Loucy (cell line): ENCODE measurements around the gene ATF5.

Source experiments
- H2AFZ ChIP-seq: fragments of 200-600 bp; sonication (generic); 2 replicates; pipeline ENCODE4 v1.6.0; 2016; ENCODE audit warnings: antibody characterized with exemption, mild to moderate bottlenecking, low read length, moderate library complexity
- H3F3A ChIP-seq: fragments of 200-600 bp; 2 replicates; pipeline ENCODE4 v1.6.0; 2016; ENCODE audit warnings: antibody characterized with exemption, low read depth, mild to moderate bottlenecking
- H3K27me3 ChIP-seq: fragments of 200-600 bp; sonication (generic); 2 replicates; pipeline ENCODE4 v1.6.1; 2014; ENCODE audit warnings: low read length, mild to moderate bottlenecking; ENCODE audit not compliant: insufficient read depth, poor library complexity, severe bottlenecking
- H3K36me3 ChIP-seq: fragments of 200-600 bp; sonication (generic); 2 replicates; pipeline ENCODE4 v1.6.1; 2016; ENCODE audit warnings: low read length; ENCODE audit not compliant: insufficient read depth
- H3K4me1 ChIP-seq: fragments of 200-600 bp; sonication (generic); 2 replicates; pipeline ENCODE4 v1.5.1; 2014; ENCODE audit warnings: low read length, mild to moderate bottlenecking; ENCODE audit not compliant: insufficient read depth, poor library complexity, severe bottlenecking
- H3K4me2 ChIP-seq: fragments of 200-600 bp; sonication (generic); 2 replicates; pipeline ENCODE4 v1.6.0; 2014; ENCODE audit warnings: antibody characterized with exemption, low read length, low read depth, mild to moderate bottlenecking; ENCODE audit not compliant: poor library complexity, severe bottlenecking
- H3K4me3 ChIP-seq: fragments of 200-600 bp; sonication (generic); 2 replicates; pipeline ENCODE4 v1.5.1; 2014; ENCODE audit warnings: low read length, mild to moderate bottlenecking, mixed read lengths; ENCODE audit not compliant: poor library complexity, severe bottlenecking
- H3K79me2 ChIP-seq: fragments of 200-600 bp; sonication (generic); 2 replicates; pipeline ENCODE4 v1.6.1; 2014; ENCODE audit warnings: low read length; ENCODE audit not compliant: insufficient read depth
- H3K9ac ChIP-seq: fragments of 200-600 bp; sonication (generic); 2 replicates; pipeline ENCODE4 v1.6.0; 2014; ENCODE audit warnings: mild to moderate bottlenecking, low read depth, low read length, moderate library complexity; ENCODE audit not compliant: poor library complexity, severe bottlenecking
- H3K9me2 ChIP-seq: fragments of 200-600 bp; sonication (generic); replicated peaks from 2 replicates; pipeline ENCODE4 v1.6.1; 2016; ENCODE audit warnings: low read depth, low read length, mixed read lengths
- H3K9me3 ChIP-seq: fragments of 200-600 bp; sonication (generic); 2 replicates; pipeline ENCODE4 v1.6.1; 2014; ENCODE audit warnings: mild to moderate bottlenecking, antibody characterized with exemption, low read length, low read depth; ENCODE audit not compliant: insufficient read depth
- H4K20me1 ChIP-seq: fragments of 200-600 bp; sonication (generic); 2 replicates; pipeline ENCODE4 v1.6.0; 2014; ENCODE audit warnings: antibody characterized with exemption, low read length, mild to moderate bottlenecking; ENCODE audit not compliant: insufficient read depth, poor library complexity, severe bottlenecking
- EZH2phosphoT487 ChIP-seq: fragments of 200-600 bp; IDR thresholded peaks from 2 replicates; pipeline ENCODE4 v1.6.1; 2018; ENCODE audit warnings: antibody characterized with exemption, mild to moderate bottlenecking, moderate library complexity, borderline replicate concordance
- TF ChIP-seq, protein P1 (sequence below): fragments of 200-600 bp; sonication (generic); conservative IDR thresholded peaks from 2 replicates; pipeline ENCODE4 v1.5.1; 2014; ENCODE audit warnings: mild to moderate bottlenecking, antibody characterized with exemption, low read length

Gene ATF5

GRCh38 chr19:49929611-49930482, 842 bp downstream of the ATF5 start:
- TF ChIP-seq EZH2phosphoT487, result no peak
- TF ChIP-seq, protein P1, sequence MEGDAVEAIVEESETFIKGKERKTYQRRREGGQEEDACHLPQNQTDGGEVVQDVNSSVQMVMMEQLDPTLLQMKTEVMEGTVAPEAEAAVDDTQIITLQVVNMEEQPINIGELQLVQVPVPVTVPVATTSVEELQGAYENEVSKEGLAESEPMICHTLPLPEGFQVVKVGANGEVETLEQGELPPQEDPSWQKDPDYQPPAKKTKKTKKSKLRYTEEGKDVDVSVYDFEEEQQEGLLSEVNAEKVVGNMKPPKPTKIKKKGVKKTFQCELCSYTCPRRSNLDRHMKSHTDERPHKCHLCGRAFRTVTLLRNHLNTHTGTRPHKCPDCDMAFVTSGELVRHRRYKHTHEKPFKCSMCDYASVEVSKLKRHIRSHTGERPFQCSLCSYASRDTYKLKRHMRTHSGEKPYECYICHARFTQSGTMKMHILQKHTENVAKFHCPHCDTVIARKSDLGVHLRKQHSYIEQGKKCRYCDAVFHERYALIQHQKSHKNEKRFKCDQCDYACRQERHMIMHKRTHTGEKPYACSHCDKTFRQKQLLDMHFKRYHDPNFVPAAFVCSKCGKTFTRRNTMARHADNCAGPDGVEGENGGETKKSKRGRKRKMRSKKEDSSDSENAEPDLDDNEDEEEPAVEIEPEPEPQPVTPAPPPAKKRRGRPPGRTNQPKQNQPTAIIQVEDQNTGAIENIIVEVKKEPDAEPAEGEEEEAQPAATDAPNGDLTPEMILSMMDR, result no peak
- H3K9me2 ChIP-seq, result no peaks in the 10 kb centered on the region
- H4K20me1 ChIP-seq, result peaks cover 36% of the 10 kb centered on the region
- no peaks in the 10 kb centered on the region for H3K9me3 ChIP-seq
- peaks cover 50% of the 10 kb centered on the region for H3K4me1 ChIP-seq
- peaks cover 7% of the 10 kb centered on the region for H3K27me3 ChIP-seq
- peak overlapping the region; percentile 88 for H3K4me3 ChIP-seq
- peak overlapping the region; percentile 96 for H3K4me2 ChIP-seq
- peak overlapping the region; percentile 63 for H2AFZ ChIP-seq
- peaks cover 3% of the 10 kb centered on the region; the same call in 1 of the 2 replicates for H3K36me3 ChIP-seq
- H3K9ac ChIP-seq, result peak overlapping the region; percentile 97
- H3F3A ChIP-seq, result peaks cover 21% of the 10 kb centered on the region; the same call in 1 of the 2 replicates
- peaks cover 57% of the 10 kb centered on the region for H3K79me2 ChIP-seq

DNA sequence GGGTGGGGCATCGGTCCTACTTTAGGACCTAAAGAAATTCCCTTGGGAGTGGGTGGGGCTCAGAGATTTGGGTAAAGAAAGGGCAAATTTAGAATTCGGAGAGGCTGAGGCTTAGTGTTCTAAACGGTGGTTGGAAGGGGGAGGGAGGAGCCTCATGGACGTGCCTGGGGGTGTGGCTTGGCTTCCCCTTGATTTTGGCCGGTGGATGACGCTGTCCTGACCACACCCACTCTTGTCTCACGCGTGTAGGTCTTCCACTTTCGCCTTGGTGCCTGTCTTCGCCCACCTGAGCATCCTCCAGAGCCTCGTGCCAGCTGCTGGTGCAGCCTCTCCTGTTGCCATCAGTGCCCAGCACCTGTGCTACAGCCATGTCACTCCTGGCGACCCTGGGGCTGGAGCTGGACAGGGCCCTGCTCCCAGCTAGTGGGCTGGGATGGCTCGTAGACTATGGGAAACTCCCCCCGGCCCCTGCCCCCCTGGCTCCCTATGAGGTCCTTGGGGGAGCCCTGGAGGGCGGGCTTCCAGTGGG, 1.5 kb downstream of the ATF5 start:
- no peak for TF ChIP-seq EZH2phosphoT487
- TF ChIP-seq, protein P1, result no peak
- peaks cover 46% of the 10 kb centered on the region for H3K4me1 ChIP-seq
- H3K4me2 ChIP-seq, result peak overlapping the region; percentile 96
- H2AFZ ChIP-seq, result no peak overlapping the region
- peaks cover 50% of the 10 kb centered on the region for H3K79me2 ChIP-seq
- H4K20me1 ChIP-seq, result peaks cover 29% of the 10 kb centered on the region
- no peaks in the 10 kb centered on the region for H3K9me2 ChIP-seq
- H3K36me3 ChIP-seq, result peaks cover 3% of the 10 kb centered on the region; the same call in 1 of the 2 replicates
- peak overlapping the region; percentile 88 for H3K4me3 ChIP-seq
- peaks cover 7% of the 10 kb centered on the region for H3K27me3 ChIP-seq
- H3F3A ChIP-seq, result peaks cover 21% of the 10 kb centered on the region; the same call in 1 of the 2 replicates
- H3K9me3 ChIP-seq, result no peaks in the 10 kb centered on the region
- no peak overlapping the region for H3K9ac ChIP-seq

DNA sequence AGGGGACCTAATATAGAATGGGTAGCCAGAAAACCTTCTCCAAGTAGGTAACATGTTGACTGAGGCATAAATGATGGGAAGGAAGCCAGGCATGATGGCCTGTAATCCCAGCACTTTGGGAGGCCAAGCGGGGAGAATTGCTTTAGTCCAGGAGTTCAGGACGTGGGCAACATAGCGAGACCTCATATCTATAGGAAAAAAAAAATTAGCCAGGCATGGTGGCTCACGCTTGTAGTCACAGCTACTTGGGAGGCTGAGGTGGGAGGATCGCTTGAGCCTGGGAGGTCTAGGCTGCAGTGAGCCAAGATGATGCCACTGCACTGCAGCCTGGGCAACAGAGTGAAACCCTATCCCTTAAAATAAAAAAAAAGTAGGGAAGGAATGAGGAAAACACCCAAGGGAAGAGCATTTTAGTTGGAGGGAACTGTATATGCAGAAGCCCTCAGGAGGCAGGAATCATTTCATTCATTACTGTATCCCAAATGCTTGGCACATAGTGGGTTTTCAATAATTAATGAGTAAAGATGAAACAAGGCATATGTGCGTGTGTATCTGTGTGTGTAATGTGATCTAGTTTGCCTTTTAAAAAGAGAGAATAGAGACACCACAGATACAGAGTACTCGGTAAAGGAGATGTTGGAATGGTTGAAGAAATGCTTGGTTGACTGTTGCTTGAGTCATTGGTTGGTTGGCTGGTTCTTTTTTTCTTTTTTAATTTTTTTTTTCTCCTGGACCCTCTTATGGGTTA, 2.5 kb downstream of the ATF5 start:
- Histone ChIP-seq H3K27me3 (peaks cover 7% of the 10 kb centered on the region), H3K9ac (no peak overlapping the region), H3K9me2 (no peaks in the 10 kb centered on the region), H4K20me1 (peaks cover 23% of the 10 kb centered on the region), H3K9me3 (no peaks in the 10 kb centered on the region), H3K36me3 (peaks cover 3% of the 10 kb centered on the region; the same call in 1 of the 2 replicates), H3K4me2 (peak overlapping the region; percentile 96), H3K79me2 (peaks cover 41% of the 10 kb centered on the region), H3F3A (peaks cover 21% of the 10 kb centered on the region; the same call in 1 of the 2 replicates), H3K4me3 (peak overlapping the region; percentile 69), H2AFZ (no peak overlapping the region), H3K4me1 (peaks cover 43% of the 10 kb centered on the region)
- TF ChIP-seq EZH2phosphoT487, result no peak
- TF ChIP-seq, protein P1, result no peak
